LHCN-M2 (cell line): ENCODE data around the gene TADA2A. TPM values are rescaled to one million over a fixed set of nuclear protein-coding genes. Genes with fewer than 3 reads are reported as not detected.
A peak's percentile ranks its signal among the peaks of the same experiment; 100 is the strongest.

Source experiments
- DNase-seq: peaks from one replicate; pipeline ENCODE4 v3.0.0-alpha.2; 2012; ENCODE audit warnings: low read depth
- polyA plus RNA-seq: library from polyadenylated mRNA; unstranded; fragments of >200 nt; gene quantifications from one replicate; pipeline ENCODE4 v1.2.1, GENCODE V29; 2012; ENCODE audit warnings: missing spikeins
- total RNA-seq: library from RNA; depleted of rRNA; stranded (reverse); fragments of >200 nt; gene quantifications from 2 replicates; pipeline ENCODE4 v1.2.3, GENCODE V29; 2014; rRNA removed

The TADA2A gene, protein sequence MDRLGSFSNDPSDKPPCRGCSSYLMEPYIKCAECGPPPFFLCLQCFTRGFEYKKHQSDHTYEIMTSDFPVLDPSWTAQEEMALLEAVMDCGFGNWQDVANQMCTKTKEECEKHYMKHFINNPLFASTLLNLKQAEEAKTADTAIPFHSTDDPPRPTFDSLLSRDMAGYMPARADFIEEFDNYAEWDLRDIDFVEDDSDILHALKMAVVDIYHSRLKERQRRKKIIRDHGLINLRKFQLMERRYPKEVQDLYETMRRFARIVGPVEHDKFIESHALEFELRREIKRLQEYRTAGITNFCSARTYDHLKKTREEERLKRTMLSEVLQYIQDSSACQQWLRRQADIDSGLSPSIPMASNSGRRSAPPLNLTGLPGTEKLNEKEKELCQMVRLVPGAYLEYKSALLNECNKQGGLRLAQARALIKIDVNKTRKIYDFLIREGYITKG
- 15.7 and 28.5 TPM in 2 replicates for total RNA-seq
- 11.2 TPM for polyA plus RNA-seq

GRCh38 chr17:37406635-37407461, at the start of gene TADA2A, which contains the start of gene ACACA:
Gene TADA2A (plus strand): TSS chr17:37406886. CDS start chr17:37411366, 4,480 bp downstream.
Gene ACACA (minus strand): TSS chr17:37406836. CDS start chr17:37406299, 537 bp downstream.
- DNase-seq, result peak; percentile 76

GRCh38 chr17:37358098-37358829, 48.4 kb upstream of the TADA2A start:
- DNase-seq, result peak; percentile 50

- DNase-seq, result peak; percentile 95
These were observed 47.6 kb upstream of the TADA2A start for GRCh38 chr17:37358830-37359681.

DNA sequence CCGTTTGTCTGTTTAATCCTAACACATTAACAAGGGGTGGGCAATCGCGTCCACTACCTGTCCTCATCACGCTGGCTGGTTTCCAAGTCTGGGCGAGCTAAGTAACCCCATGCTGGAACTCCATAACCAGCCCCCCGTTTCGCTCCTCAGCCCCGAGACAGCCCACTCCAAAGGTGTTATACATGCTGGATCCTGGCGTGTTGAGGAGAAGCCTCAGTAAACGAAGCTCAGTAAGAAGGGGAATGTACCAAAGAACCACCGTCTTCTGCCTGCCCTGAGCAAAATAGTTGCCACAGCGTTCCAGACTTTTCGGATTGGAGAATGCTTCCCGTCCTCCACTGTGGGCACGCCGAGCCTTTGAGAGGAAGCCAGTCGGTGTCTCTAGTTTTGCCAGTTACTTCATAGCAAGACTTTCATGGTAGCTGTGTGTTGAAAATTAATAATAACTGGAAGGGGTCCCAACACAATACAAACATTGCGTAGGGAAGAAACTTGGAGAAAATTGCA, 47.0 kb upstream of the TADA2A start:
- no peak for DNase-seq

DNA sequence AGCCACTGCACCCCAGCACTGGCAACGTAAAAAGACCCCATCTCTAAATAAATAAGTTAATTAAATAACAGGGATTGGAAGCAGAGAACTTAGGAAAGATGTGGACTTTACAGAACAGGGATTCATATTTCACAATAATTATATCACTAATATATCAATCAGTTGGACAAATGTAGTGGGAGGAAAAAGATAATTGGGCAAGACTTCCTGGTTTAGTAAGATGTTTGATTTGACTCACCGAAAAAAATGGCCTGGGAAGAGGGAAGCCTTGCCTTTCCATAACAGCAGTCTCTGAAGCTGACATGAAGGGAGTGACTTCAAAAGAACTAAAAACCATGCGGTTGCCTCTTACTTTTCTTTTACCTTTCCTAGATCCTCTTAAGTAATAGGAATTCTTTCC, 46.1 kb upstream of the TADA2A start:
- no peak for DNase-seq

GRCh38 chr17:37361543-37361942, 45.1 kb upstream of the TADA2A start:
- no peak for DNase-seq

DNA sequence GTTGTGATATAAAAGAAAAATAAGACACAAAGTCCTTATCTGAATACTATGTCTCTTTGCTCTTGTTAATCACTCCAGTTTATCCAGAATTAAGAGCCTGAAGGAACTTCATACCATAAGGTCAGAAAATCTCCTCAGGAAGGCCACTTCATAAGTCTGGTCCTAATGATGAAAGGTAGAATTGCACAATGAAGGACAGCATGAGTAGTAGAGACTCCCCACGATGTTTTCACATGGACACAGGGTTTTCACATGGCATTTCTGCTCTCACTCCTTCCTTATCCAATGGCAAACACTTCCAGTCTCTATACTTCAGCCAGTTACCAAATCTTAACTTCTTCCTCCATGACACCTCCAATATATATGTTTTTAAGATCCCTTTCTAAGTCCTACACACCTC, 41.1 kb upstream of the TADA2A start:
- DNase-seq, result no peak

DNA sequence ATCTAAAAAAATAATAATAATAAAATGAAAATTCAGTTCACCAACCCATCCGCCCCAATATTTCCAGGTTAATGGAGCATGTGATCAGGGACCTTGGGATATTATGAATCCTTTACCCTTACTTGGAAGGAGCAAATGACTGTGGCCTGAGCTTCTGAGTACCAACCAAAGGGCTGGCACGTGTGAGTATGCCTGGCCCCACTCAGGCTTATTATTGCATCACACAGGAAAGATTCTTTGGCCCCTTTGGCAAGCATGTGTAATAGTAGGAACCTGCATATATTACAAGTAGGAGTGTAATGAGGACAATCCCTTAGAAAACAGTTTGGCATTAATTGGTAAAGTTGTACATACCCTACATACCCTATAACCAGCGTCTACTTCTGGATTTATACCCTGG, 38.1 kb upstream of the TADA2A start:
- no peak for DNase-seq

- peak; percentile 76 for DNase-seq
These were observed 33.0 kb upstream of the TADA2A start for GRCh38 chr17:37373530-37374159.

DNA sequence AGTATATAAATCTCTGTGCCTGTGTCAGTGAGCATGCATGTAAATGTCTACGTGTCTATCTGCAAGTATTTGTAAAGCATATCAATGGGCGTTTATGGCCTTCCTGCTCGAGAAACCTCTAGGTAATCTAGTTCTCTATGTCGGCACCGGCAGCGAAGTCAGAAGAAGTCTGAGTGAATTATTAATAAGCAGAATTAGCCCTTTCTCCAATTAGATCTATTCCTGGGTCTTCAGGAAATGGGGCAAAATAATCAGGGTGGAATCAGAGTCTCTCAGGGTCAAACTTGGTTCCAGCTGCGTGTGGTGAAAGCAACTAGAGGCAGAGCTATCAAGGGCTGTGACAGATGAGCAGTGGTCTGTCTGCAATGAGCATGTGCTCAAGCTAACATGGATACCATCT, 31.0 kb upstream of the TADA2A start, which contains the start of gene C17orf78:
Gene C17orf78, plus strand, starts transcription at position 280 of the 400 bp plus-strand sequence. Its CDS starts 108 bp downstream, at position 388.
- no peak for DNase-seq

DNA sequence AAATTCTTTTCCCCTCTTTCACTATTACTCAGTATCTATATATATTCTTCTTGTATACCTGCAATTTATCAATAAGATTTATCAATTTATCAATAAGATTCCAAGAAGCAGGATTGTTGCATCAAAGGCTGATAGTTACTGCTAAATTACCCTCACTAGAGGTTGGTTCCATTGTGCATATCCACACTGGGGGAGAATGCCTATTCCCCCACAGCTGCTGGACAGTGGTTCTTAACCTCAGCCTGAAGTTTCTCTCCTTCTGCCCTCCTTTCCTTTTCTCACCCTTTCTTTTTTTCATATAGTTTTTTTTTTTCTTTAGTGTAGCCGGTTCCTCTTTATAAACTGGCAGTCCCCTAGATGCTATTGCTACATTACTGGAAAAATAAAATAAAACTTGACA, 24.6 kb upstream of the TADA2A start:
- no peak for DNase-seq

GRCh38 chr17:37384560-37385149, 22.0 kb upstream of the TADA2A start:
- no peak for DNase-seq

GRCh38 chr17:37385474-37385990, 21.2 kb upstream of the TADA2A start:
- no peak for DNase-seq

DNA sequence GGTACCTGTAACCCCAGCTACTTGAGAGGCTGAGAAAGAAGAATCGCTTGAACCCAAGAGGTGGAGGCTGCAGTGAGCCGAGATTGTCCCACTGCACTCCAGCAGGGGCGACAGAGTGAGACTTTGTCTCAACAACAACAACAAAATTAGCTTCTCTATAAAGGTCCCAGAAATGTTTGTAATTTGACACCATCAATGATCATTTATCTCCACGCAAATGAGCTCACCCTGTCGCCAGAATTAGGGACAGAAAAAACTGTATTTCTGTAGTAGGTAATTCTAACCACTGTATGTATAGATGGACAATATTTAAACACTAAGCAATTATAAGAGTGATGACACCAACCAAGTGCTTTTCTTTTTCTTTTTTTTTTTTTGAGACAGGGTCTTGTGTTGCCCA, 20.2 kb upstream of the TADA2A start:
- DNase-seq, result no peak

GRCh38 chr17:37388266-37388665, 18.4 kb upstream of the TADA2A start:
- no peak for DNase-seq

- DNase-seq, result no peak
These were observed 17.5 kb upstream of the TADA2A start for GRCh38 chr17:37389160-37389559.

DNA sequence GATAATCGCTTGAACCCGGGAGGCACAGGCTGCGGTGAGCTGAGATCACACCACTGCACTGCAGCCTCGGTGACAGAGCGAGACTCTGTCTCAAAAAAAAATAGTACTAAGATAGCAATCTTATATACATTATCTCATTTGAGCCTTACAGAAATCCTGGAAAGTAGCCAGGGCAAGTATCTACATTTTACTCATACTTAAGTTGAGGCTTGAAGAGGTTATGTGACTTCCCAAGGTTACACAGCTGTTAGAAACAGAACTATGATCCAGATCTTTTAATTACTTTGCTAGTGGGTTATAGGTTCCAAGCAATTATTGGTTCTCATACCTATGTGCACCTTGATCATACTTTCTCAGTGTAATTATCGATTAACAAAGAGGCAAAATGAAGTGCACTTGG, 15.5 kb upstream of the TADA2A start:
- no peak for DNase-seq

GRCh38 chr17:37392024-37392590, 14.6 kb upstream of the TADA2A start:
- DNase-seq, result peak; percentile 87

DNA sequence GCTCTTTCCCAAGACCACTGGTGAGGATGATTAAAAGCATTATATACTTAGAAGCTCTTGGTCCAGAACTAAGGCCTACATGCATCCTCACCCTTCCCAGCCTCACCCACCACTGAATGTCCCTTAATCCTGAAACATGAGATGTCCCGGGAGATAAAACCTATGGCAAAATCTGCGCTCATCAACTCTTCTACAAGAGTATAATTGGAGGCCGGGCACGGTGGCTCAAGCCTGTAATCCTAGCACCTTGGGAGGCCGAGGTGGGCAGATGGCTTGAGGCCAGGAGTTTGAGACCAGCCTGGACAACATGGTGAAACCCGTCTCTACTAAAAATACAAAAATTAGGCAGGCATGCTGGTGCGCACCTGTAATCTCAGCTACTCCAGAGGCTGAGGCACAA, 13.3 kb upstream of the TADA2A start:
- no peak for DNase-seq
